K562 (cell line): ENCODE results near the gene EEF2K. TPM values are rescaled to one million over a fixed set of nuclear protein-coding genes. Genes with fewer than 3 reads are reported as not detected.

ENCODE experiments used
- ATF4 ChIP-seq: fragments of 450-650 bp; formaldehyde crosslinking; IDR thresholded peaks from 2 replicates; pipeline ENCODE4 v1.4.0; 2022; ENCODE audit warnings: mild to moderate bottlenecking, moderate library complexity
- MITF ChIP-seq: IDR thresholded peaks from 2 replicates; pipeline ENCODE4 v1.6.1; 2014; ENCODE audit warnings: antibody characterized with exemption
- MYC ChIP-seq, 2 experiments: fragments of 250-450 bp in 1 of 2; sonication (Bioruptor Pico) in 1 of 2; IDR thresholded peaks; 2 replicates each; pipeline versions ENCODE4 v1.5.1 to v1.6.1; 2012 to 2021; ENCODE audit warnings: low read depth in 2 of 2, borderline replicate concordance in 1 of 2, improper control_type of control experiment in 1 of 2, low read length in 1 of 2, mild to moderate bottlenecking in 1 of 2, moderate library complexity in 1 of 2
- PTRF ChIP-seq: fragments of 450-650 bp; IDR thresholded peaks from 2 replicates; pipeline ENCODE4 v1.6.1; 2016; ENCODE audit warnings: mild to moderate bottlenecking, missing genetic modification characterization, missing compliant biosample characterization
- REST ChIP-seq, 2 experiments: fragments of 450-650 bp; formaldehyde crosslinking in 1 of 2; IDR thresholded peaks; 2 replicates each; pipeline versions ENCODE4 v1.4.0 to v1.6.1; 2014 to 2020; ENCODE audit warnings: mild to moderate bottlenecking in 2 of 2, borderline replicate concordance in 1 of 2, low read depth in 1 of 2
- RNF219 ChIP-seq: fragments of 250-450 bp; sonication (Bioruptor Pico); IDR thresholded peaks from 2 replicates; pipeline ENCODE4 v1.5.0; 2022; ENCODE audit warnings: mild to moderate bottlenecking
- ZKSCAN3 ChIP-seq: fragments of 250-450 bp; sonication (Bioruptor Pico); IDR thresholded peaks from 2 replicates; pipeline ENCODE4 v1.4.0; 2020
- polyA plus RNA-seq, 8 experiments: library from polyadenylated mRNA; depleted of rRNA in 4 of 8; stranded (reverse) in 5 of 8; unstranded in 3 of 8; fragments of >200 nt; fragmentation: Nextera tagmentation in 2 of 8; fragmentation: Illumina TruSeq in 1 of 8; extraction: Ambion mirVana in 2 of 8; extraction: Trizol in 1 of 8; gene quantifications; 2 replicates each; pipeline versions ENCODE4 v1.2.1 to v1.2.3, GENCODE V29; 2011 to 2014; ENCODE audit warnings: inconsistent platforms in 1 of 8, missing spikeins in 1 of 8
- total RNA-seq, 7 experiments: library from RNA; depleted of rRNA in 6 of 7; stranded (reverse); fragments of >200 nt in 6 of 7; fragmentation: Illumina TruSeq in 2 of 7; extraction: Trizol in 2 of 7; gene quantifications; 2 replicates each; pipeline versions ENCODE4 v1.2.1 to v1.2.3, GENCODE V29; 2011 to 2021; ENCODE audit warnings: low replicate concordance in 1 of 7
- TF ChIP-seq, protein P1 (sequence below): fragments of 450-650 bp; IDR thresholded peaks from 2 replicates; pipeline ENCODE4 v1.6.1; 2016; ENCODE audit warnings: missing biosample characterization, missing genetic modification characterization
- TF ChIP-seq, protein P2 (sequence below), 2 experiments: fragments of 200-800 bp in 1 of 2; sonication (Bioruptor generic) in 1 of 2; sonication (generic) in 1 of 2; formaldehyde crosslinking in 1 of 2; IDR thresholded peaks in 1 of 2; conservative IDR thresholded peaks in 1 of 2; 2 replicates each; pipeline versions ENCODE4 v1.5.0 to v1.6.1; 2016 to 2020; ENCODE audit warnings: missing compliant biosample characterization in 1 of 2, missing genetic modification characterization in 1 of 2, missing genetic modification reagents in 1 of 2

The EEF2K gene
- total and polyA plus RNA-seq, 9 of the 15 experiments (the other 6 are each of a cell fraction or from before 2014, with no cell fraction given) = 3.0 to 35.2 (median 12.2) TPM

- TF ChIP-seq REST (IDR thresholded peaks at IDR 0.05; ENCODE audit: borderline replicate concordance) (no peak), REST (CRISPR knock-in tag; IDR thresholded peaks at IDR 0.05; ENCODE audit: low read depth) (no peak), ATF4 (peak; percentile 97), MITF (no peak), MYC (IDR thresholded peaks at IDR 0.05; ENCODE audit: low read depth, low read length) (peak; percentile 77; the same call in 1 of the 2 replicates), MYC (CRISPR knock-in tag; IDR thresholded peaks at IDR 0.05; ENCODE audit: borderline replicate concordance, low read depth) (no peak; the same call in 1 of the 2 replicates), ZKSCAN3 (CRISPR knock-in tag) (no peak), PTRF (no peak), RNF219 (CRISPR knock-in tag) (0 out of 2 replicates have a peak, but pooled peaks have one; percentile 42)
- TF ChIP-seq, protein P1, sequence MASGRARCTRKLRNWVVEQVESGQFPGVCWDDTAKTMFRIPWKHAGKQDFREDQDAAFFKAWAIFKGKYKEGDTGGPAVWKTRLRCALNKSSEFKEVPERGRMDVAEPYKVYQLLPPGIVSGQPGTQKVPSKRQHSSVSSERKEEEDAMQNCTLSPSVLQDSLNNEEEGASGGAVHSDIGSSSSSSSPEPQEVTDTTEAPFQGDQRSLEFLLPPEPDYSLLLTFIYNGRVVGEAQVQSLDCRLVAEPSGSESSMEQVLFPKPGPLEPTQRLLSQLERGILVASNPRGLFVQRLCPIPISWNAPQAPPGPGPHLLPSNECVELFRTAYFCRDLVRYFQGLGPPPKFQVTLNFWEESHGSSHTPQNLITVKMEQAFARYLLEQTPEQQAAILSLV (tag) = peak; percentile 94
- TF ChIP-seq, protein P2, sequence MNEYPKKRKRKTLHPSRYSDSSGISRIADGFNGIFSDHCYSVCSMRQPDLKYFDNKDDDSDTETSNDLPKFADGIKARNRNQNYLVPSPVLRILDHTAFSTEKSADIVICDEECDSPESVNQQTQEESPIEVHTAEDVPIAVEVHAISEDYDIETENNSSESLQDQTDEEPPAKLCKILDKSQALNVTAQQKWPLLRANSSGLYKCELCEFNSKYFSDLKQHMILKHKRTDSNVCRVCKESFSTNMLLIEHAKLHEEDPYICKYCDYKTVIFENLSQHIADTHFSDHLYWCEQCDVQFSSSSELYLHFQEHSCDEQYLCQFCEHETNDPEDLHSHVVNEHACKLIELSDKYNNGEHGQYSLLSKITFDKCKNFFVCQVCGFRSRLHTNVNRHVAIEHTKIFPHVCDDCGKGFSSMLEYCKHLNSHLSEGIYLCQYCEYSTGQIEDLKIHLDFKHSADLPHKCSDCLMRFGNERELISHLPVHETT (CRISPR knock-in tag; conservative IDR thresholded peaks at IDR 0.05 in 1 of 2, IDR thresholded peaks at IDR 0.05 in 1 of 2) = no peak
Measured at GRCh38 chr16:22291860-22292318, 85.8 kb downstream of the EEF2K start (continued).
